Effector memory CD4-positive, alpha-beta T cell (primary cell): ENCODE data around the gene SPSB1.

Experiments used
- DNase-seq, 3 donors: peaks; one replicate each; pipeline ENCODE4 v3.0.0-alpha.2; 2020
- H3K27ac ChIP-seq: 2 replicates; pipeline ENCODE4 v1.7.0; 2013; ENCODE audit warnings: mild to moderate bottlenecking, low read length, moderate library complexity; ENCODE audit not compliant: insufficient read depth, poor library complexity, severe bottlenecking
- H3K27me3 ChIP-seq: replicated peaks from 2 replicates; pipeline ENCODE4 v1.7.0; 2013; ENCODE audit warnings: mild to moderate bottlenecking, low read length; ENCODE audit not compliant: insufficient read depth, control insufficient read depth, poor library complexity, severe bottlenecking
- H3K36me3 ChIP-seq: 2 replicates; pipeline ENCODE4 v1.7.0; 2013; ENCODE audit warnings: mild to moderate bottlenecking, low read length, moderate library complexity; ENCODE audit not compliant: control insufficient read depth, insufficient read depth
- H3K4me1 ChIP-seq: 2 replicates; pipeline ENCODE4 v1.7.0; 2013; ENCODE audit warnings: low read length, mild to moderate bottlenecking; ENCODE audit not compliant: control insufficient read depth, insufficient read depth, poor library complexity, severe bottlenecking
- H3K4me3 ChIP-seq: 2 replicates; pipeline ENCODE4 v1.7.0; 2013; ENCODE audit warnings: low read length, low read depth, mild to moderate bottlenecking; ENCODE audit not compliant: insufficient read depth, poor library complexity, severe bottlenecking
- H3K9me3 ChIP-seq: 2 replicates; pipeline ENCODE4 v1.7.0; 2013; ENCODE audit warnings: mild to moderate bottlenecking, low read length, moderate library complexity; ENCODE audit not compliant: control insufficient read depth

Gene SPSB1

DNA sequence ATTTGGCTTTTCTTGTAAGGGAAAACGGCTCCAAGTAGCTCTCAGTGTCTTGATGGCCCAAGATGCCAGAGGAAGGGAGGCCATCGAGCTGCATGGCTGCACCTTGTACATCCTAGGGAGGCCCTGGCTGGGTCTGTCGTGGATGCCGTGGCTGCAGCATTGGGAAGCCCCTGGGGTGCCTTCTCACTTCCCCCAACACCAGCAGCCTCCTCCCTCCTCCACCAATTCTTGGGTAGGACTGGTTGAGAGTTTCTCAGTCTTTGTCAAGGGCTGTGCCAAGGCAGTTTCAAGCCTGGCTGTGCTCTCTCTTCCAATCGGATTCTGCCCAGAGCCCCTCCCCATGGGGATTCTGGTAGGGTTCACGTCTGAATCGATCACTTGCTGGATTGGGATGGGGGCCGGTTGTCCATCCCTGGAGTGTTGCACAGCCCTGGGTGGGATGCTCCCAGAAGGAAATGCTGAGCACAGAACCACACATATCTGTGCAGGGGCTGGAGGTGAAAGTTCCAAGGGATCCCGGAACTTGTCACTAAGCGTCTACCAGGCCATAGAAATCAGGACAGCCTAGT lies 14.0 kb upstream of the SPSB1 start:
- H3K36me3 ChIP-seq: no peaks in the 10 kb centered on the region
- DNase-seq: no peak
- no peak overlapping the region for H3K27ac ChIP-seq
- no peaks in the 10 kb centered on the region for H3K27me3 ChIP-seq
- no peak overlapping the region for H3K4me3 ChIP-seq
- H3K9me3 ChIP-seq: no peaks in the 10 kb centered on the region
- peaks cover 22% of the 10 kb centered on the region for H3K4me1 ChIP-seq

- Histone ChIP-seq H3K27ac (no peak overlapping the region), H3K27me3 (no peaks in the 10 kb centered on the region), H3K9me3 (no peaks in the 10 kb centered on the region), H3K4me1 (peaks cover 22% of the 10 kb centered on the region), H3K4me3 (no peak overlapping the region), H3K36me3 (no peaks in the 10 kb centered on the region)
- no peak for DNase-seq
Observed at GRCh38 chr1:9279172-9279840, 13.4 kb upstream of the SPSB1 start.

DNA sequence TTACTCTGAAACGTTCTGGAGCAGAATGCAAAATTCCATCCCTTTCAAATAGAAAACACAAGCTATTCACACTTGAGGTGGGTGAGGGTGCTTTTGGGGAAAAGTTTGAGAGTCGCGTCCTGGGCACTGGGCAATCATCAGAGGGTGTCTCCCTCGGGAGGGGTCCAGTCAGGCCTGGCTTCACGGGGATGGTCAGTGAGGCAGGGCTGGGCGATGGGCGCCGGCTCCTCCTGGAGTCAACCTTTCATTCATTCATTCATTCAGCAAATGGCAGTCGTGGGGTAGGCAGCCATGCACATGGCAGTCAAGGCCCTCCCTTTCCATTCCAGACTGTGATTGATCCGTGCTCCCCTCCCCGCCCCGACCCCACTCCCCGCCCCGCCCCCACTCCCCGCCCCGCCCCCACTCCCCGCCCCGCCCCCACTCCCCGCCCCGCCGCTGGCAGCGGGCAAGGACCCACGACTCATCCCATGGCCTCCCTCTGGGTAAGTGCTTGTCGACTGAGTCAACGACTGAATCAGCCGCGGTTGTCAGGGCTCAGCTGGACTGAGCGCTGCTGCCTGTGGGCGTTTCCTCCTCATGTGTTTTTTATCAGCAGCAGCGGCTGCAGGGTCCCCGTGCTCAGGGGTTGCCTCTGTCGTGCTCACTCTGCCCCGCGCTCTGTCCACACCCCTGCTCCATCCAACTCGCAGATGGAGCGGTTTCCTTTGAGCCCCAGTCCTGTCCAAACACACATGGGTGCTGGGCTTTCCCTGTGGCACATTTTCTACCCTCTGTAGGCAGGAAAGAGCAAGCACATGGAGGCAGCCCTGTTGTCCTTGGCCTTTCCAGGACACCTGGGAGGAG lies 12.5 kb upstream of the SPSB1 start:
- no peaks in the 10 kb centered on the region for H3K36me3 ChIP-seq
- H3K4me3 ChIP-seq: no peak overlapping the region
- H3K9me3 ChIP-seq: no peaks in the 10 kb centered on the region
- H3K4me1 ChIP-seq: peaks cover 22% of the 10 kb centered on the region
- DNase-seq: no peak
- H3K27ac ChIP-seq: no peak overlapping the region
- H3K27me3 ChIP-seq: no peaks in the 10 kb centered on the region

DNA sequence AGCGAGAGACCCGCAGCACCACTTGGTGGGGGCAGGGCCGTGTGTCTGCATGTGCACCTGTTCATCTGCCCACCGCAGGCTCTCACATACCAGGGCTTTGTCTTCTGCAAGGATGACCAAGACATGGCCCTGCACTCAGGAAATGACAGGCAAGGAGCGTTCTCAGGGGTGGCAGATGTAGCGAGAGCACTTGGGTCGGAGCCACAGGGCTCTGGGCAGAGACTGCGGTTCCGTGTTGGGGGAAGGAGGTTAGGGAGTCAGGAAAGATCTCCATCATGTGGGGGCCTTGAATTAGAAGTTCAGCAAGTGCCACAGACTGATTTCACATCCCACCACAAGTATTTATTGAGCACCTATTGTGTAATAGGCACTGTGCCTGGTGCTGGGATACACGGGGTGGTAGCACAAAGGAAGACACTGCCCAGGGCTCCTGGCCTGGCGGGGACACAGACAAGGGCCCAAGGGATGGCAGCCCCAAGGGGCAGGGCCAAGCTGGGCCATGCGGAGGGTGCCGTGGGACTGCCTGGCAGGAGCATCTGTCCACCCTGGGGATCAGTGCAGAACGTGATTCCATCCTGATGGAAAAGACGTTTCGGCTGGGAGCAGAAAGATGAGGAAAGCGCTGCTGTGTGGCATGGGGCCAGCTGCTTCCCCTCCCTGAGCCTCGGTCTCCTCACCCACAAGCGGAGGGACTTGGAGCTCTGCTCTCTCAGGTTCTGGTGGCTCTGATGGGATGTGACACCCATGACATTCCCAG lies 11.4 kb upstream of the SPSB1 start:
- DNase-seq: no peak
- H3K4me3 ChIP-seq: no peak overlapping the region
- peaks cover 18% of the 10 kb centered on the region for H3K4me1 ChIP-seq

GRCh38 chr1:9281908-9282695 lies 10.6 kb upstream of the SPSB1 start:
- DNase-seq: no peak
- H3K4me3 ChIP-seq: no peak overlapping the region
- H3K4me1 ChIP-seq: peaks cover 18% of the 10 kb centered on the region
- H3K36me3 ChIP-seq: no peaks in the 10 kb centered on the region
- H3K27ac ChIP-seq: no peak overlapping the region
- no peaks in the 10 kb centered on the region for H3K9me3 ChIP-seq
- H3K27me3 ChIP-seq: no peaks in the 10 kb centered on the region

More for the DNA sequence above, 11.4 kb upstream of the SPSB1 start:
- no peaks in the 10 kb centered on the region for H3K27me3 ChIP-seq
- no peak overlapping the region for H3K27ac ChIP-seq
- H3K36me3 ChIP-seq: no peaks in the 10 kb centered on the region
- H3K9me3 ChIP-seq: no peaks in the 10 kb centered on the region

DNA sequence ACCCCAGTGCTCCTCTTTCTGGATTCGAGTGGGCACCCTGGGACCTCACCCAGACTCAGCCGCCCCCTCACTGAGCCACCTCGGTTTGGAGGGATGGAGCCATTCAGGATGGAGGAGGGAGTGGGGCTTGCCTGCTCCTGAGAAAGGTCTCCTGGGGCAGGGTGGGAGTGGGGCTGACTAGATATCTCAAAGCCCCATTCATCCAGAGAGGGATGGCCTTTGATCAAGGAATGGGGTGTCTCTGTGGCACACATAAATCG lies 10.1 kb upstream of the SPSB1 start:
- Histone ChIP-seq H3K36me3 (no peaks in the 10 kb centered on the region), H3K27me3 (no peaks in the 10 kb centered on the region), H3K9me3 (no peaks in the 10 kb centered on the region), H3K4me1 (peaks cover 18% of the 10 kb centered on the region), H3K27ac (no peak overlapping the region), H3K4me3 (no peak overlapping the region)
- no peak for DNase-seq

DNA sequence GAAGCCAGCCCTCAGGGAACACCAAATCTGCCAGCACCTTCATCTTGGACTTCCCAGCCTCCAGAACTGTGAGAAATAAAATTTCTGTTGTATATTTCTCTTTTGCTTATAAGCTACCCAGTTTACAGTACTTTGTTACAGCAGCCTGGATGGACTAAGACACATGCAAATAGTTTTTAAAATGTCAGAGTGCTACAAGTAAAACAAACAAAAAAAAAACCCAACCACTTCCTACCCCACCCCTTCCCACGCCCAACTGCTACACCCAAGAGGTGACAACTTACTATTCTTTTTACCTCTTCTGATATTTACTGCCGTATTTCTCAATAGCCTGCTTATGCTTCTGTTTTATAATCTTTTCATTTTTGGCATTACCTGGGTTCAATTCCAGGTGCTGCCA lies 8.6 kb upstream of the SPSB1 start:
- Histone ChIP-seq H3K9me3 (peaks cover 6% of the 10 kb centered on the region), H3K27ac (no peak overlapping the region), H3K36me3 (no peaks in the 10 kb centered on the region), H3K27me3 (no peaks in the 10 kb centered on the region), H3K4me3 (no peak overlapping the region), H3K4me1 (peaks cover 18% of the 10 kb centered on the region)
- no peak for DNase-seq

GRCh38 chr1:9286556-9286955 lies 6.1 kb upstream of the SPSB1 start:
- no peaks in the 10 kb centered on the region for H3K27me3 ChIP-seq
- H3K27ac ChIP-seq: no peak overlapping the region
- no peak for DNase-seq
- H3K4me1 ChIP-seq: peaks cover 10% of the 10 kb centered on the region
- H3K9me3 ChIP-seq: peaks cover 6% of the 10 kb centered on the region
- no peak overlapping the region for H3K4me3 ChIP-seq
- H3K36me3 ChIP-seq: no peaks in the 10 kb centered on the region

- no peaks in the 10 kb centered on the region for H3K36me3 ChIP-seq
- H3K4me3 ChIP-seq: no peak overlapping the region
- H3K9me3 ChIP-seq: peaks cover 6% of the 10 kb centered on the region
- H3K27me3 ChIP-seq: no peaks in the 10 kb centered on the region
- no peak overlapping the region for H3K27ac ChIP-seq
- peak; percentile 55 to 73 (median 61) for DNase-seq
- peaks cover 6% of the 10 kb centered on the region for H3K4me1 ChIP-seq
Observed at GRCh38 chr1:9289090-9289534, 3.6 kb upstream of the SPSB1 start.
